LNCaP clone FGC (cell line): ENCODE data around the gene TIMM23B.
"Not testable (repeated sequence)": the region's sequence is repeated elsewhere in the genome, so short reads cannot be mapped to it uniquely, and the experiment has no call there.

ENCODE experiments used
- DNase-seq: peaks from one replicate; pipeline ENCODE4 v3.0.0-alpha.2; 2011; ENCODE audit warnings: low read depth
- H3K4me3 ChIP-seq: 2 replicates; pipeline ENCODE4 v1.5.1; 2011; ENCODE audit warnings: mild to moderate bottlenecking, low read depth, low read length, control low read depth
- TF ChIP-seq, protein P1 (sequence below): IDR thresholded peaks from 2 replicates; pipeline ENCODE4 v1.5.1; 2012; ENCODE audit warnings: mild to moderate bottlenecking; ENCODE audit not compliant: control insufficient read depth, insufficient read depth; ENCODE audit errors: extremely low read depth

TIMM23B gene

GRCh38 chr10:49953122-49953521 lies 11.3 kb downstream of the TIMM23B start:
- DNase-seq, H3K4me3 ChIP-seq: not testable (repeated sequence)
- TF ChIP-seq, protein P1, sequence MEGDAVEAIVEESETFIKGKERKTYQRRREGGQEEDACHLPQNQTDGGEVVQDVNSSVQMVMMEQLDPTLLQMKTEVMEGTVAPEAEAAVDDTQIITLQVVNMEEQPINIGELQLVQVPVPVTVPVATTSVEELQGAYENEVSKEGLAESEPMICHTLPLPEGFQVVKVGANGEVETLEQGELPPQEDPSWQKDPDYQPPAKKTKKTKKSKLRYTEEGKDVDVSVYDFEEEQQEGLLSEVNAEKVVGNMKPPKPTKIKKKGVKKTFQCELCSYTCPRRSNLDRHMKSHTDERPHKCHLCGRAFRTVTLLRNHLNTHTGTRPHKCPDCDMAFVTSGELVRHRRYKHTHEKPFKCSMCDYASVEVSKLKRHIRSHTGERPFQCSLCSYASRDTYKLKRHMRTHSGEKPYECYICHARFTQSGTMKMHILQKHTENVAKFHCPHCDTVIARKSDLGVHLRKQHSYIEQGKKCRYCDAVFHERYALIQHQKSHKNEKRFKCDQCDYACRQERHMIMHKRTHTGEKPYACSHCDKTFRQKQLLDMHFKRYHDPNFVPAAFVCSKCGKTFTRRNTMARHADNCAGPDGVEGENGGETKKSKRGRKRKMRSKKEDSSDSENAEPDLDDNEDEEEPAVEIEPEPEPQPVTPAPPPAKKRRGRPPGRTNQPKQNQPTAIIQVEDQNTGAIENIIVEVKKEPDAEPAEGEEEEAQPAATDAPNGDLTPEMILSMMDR = peak; percentile 43

GRCh38 chr10:49970331-49970857 lies 28.5 kb downstream of the TIMM23B start:
- not testable (repeated sequence) for DNase-seq, H3K4me3 ChIP-seq

DNA sequence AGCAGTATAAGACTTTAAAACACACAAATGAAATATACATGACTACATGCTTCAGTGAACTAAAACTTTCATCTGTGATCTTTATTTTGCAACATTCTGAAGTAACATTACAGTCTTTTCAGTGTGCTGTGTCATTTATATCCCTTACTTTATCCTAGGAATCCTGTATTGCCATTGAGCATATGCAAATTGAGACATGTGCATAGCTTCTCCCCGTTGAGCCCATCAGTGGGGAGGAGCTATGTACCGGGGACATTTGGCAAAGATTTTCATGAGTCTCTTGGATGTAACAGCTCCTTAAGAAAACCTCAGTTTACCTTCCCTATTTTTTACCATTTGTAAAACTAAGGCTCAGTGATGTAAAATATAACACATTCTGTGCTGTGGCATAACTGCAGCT lies 29.6 kb downstream of the TIMM23B start:
- not testable (repeated sequence) for H3K4me3 ChIP-seq, DNase-seq

- not testable (repeated sequence) for DNase-seq, H3K4me3 ChIP-seq
These were observed 30.2 kb downstream of the TIMM23B start for GRCh38 chr10:49972094-49972493.

DNA sequence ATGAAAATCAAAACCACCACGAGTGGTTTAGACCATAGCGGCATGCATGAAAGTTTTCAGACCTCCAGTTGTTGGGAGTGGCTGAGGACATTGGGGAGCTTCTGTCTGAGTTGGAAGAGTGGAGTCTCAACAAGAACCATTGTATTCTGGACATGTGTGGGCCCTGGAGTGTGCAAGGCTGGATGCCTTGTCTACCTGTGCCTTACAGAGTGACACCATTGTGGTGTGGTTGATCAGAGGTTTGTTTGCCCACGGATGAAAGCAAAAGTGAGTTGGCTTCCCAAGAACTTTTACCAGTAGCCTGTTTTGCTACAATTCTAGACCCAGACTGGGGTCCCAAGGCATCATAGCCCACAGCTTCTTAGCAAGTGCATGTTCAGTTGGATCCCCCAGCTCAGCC lies 35.9 kb downstream of the TIMM23B start:
- H3K4me3 ChIP-seq, DNase-seq: not testable (repeated sequence)

DNA sequence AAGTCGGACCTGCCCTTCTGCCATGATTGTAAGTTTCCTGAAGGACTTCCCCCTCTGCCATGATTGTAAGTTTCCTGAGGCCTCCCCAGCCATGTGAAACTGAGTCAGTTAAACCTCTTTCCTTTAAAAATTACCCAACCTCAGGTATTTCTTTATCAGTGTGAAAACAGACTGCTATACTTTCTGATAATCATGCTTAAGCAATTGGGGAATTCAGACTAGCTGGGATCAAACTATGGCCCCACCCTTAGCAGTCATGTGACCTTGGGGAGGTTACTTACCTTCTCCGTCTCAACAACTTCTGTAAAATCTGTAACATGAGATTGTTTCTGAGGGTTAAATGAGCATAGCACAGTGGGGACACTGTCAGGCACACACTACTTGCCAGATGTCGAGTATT lies 45.4 kb downstream of the TIMM23B start:
- not testable (repeated sequence) for H3K4me3 ChIP-seq, DNase-seq

GRCh38 chr10:49988376-49988775 lies 46.5 kb downstream of the TIMM23B start, which contains the start of gene AGAP6:
AGAP6 (plus strand) TSS chr10:49988406; CDS start chr10:49988716, 310 bp downstream.
- not testable (repeated sequence) for DNase-seq, H3K4me3 ChIP-seq

- DNase-seq, H3K4me3 ChIP-seq: not testable (repeated sequence)
These were observed 53.5 kb downstream of the TIMM23B start for GRCh38 chr10:49995321-49995720.

DNA sequence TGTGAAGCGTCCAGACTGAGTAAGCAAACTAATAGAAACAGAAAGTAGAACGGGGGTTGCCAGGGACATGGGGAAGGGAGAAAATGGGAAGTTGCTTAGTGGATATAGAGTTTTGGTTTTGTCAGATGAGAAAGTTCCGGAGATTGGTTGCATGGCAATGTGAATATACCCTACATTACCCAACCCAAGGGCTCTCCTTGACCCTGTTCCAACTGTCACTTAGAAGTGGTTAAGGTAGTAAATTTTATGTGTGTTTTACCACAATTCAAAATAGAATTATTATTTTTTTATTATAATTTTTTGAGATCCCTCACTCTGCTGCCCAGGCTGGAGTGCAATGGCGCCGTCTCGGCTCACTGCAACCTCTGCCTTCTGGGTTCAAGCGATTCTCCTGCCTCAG lies 72.2 kb downstream of the TIMM23B start:
- DNase-seq = not testable (repeated sequence)

DNA sequence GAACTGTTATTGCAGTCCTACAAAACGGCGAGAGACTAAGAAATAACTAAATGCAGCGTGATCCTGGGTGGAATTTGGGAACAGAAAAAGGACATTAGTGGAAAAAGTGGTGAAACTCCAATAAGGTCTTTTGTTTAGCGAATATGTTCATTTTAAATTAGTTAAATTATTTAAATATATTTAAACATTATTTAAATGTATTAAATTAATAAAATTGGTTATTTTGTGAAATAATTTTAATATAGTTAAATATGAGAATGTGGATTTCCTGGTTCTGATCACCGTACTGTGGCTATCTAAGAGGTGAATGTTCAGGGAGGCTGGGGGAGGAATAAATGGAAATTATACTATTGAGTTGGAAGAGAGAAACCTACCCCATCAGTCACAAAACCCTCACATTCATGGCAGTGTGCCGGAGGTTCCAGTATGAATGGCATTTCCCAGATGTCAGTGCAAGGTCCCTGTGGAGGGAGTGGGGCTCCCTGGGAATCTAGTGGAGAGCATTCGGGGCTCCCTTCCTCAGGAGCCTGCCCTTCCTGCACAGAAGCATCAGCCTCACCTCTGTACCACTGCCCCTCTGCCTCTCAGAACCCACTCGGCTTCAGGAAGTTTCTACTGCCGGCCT lies 73.9 kb downstream of the TIMM23B start:
- H3K4me3 ChIP-seq, DNase-seq: not testable (repeated sequence)

More for the DNA sequence above, 72.2 kb downstream of the TIMM23B start:
- H3K4me3 ChIP-seq = not testable (repeated sequence)

- DNase-seq, H3K4me3 ChIP-seq: not testable (repeated sequence)
These were observed 75.1 kb downstream of the TIMM23B start for GRCh38 chr10:50016926-50017325.

DNA sequence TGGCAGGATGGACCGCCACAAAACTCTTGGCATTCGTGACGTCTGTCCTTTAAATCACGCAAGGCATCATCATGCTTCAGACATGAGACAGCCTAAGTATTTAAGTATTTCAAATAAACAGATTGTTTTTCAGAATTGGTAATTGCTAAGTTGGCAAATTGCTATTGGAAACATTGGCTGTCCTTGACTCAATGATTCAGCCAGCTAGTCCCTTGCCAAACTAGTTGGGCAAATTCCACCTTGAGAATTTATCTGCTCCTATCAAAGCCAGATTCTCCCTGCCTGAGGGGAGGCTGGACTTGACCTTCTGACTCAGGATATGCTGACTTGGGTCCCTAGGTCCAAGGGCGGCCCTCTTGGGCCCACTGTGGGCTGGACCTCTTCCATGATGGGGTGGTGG lies 75.8 kb downstream of the TIMM23B start:
- DNase-seq, H3K4me3 ChIP-seq: not testable (repeated sequence)

GRCh38 chr10:50019279-50019678 lies 77.4 kb downstream of the TIMM23B start:
- not testable (repeated sequence) for H3K4me3 ChIP-seq, DNase-seq

- not testable (repeated sequence) for DNase-seq, H3K4me3 ChIP-seq
These were observed 78.7 kb downstream of the TIMM23B start for GRCh38 chr10:50020451-50021024.
